Measurements from ENCODE around the gene LPP.

The LPP gene

DNA sequence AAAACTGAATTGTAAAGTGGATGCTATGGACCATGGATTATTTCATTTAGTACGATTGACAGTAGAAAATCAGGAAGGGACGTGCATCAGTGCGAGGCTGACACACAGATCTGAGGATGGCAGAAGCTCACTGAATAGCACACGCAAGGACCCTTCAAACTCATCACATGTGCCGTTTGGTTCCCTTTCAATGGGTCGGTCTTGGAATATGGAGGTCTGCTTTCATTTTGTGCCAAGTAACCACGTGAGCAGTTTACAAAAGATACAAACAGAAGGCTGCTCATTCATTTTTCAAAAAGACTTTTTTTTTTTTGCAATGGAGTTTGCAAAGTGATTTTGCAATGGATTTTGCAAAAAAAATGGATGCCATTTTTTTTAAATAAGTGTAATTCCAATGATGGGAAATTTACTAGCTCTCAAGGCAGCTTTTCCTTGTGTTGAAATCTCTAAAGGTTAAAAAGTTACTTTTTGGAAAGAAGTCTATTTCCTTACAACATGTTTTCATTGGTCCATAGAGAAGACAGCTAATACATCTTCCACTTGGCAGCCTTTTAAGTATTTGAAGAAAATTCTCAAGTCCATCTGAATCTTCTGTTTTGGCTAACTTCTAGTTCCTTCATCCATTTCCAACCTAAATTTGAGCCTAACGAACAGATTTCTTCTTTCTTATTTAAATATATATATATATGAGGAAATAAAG is 625.5 kb downstream of the LPP start:
- Histone ChIP-seq H3K4me1 (ENCODE audit: control insufficient read depth, insufficient read depth, low read length) (peaks cover 11% of the 10 kb centered on the region; the same call in 1 of the 2 replicates), H3K9ac (ENCODE audit: low read length) (no peak overlapping the region), H3K27me3 (ENCODE audit: control insufficient read depth, insufficient read depth, low read length) (no peaks in the 10 kb centered on the region)

DNA sequence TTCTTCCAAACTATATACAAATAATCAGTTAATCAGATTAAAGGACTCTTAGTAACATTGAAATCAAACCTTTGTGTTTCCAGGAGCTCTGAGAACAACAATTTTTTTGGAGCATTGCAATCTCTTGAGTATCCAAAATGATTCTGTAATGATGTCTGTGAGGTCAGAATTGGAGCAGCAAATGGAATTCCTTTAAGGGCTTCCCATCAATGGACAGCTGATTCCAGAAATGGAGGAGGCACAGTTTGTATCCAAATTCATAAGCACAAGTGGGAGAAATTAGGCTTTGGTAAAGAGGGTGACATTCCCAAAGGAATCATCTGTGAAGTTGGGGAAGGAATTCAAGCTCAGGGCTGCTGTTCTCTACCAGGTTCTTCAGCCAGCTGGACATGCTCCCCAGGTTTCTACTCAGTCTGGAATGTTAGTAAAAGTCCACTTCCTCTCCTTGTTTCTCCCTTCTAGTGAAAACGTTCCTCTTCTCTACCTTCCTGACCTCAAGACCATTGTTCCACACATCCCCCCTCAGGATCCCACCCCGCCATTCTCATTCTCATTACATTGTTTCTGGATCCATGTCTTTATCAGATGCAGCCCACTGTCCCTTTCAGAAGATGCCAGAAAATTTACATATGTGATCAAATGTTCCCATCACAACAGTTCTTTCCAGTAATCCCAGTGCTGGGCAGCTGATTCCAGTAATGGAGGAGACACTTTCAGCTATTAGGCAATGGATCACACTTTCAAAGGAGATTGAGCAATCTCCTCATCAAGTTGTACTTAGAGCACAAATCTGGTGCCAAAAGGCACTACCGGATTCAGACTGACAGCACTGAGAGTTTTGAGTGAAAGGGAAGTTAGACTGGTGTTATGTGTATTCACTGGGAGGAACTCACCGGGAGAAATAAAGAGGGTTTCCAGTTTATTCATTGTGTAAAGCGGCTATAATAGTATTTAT is 626.5 kb downstream of the LPP start:
- Histone ChIP-seq H3K9ac (ENCODE audit: low read length) (no peak overlapping the region), H3K9me3 (ENCODE audit: control insufficient read depth, insufficient read depth, low read depth, low read length) (no peaks in the 10 kb centered on the region), H3K27ac (ENCODE audit: low read depth, low read length) (no peak overlapping the region), H3K4me1 (ENCODE audit: control insufficient read depth, insufficient read depth, low read length) (peaks cover 11% of the 10 kb centered on the region; the same call in 1 of the 2 replicates), H3K27me3 (ENCODE audit: control insufficient read depth, insufficient read depth, low read length) (no peaks in the 10 kb centered on the region), H3K4me3 (ENCODE audit: low read depth, low read length) (no peak overlapping the region), H3K36me3 (ENCODE audit: control insufficient read depth, insufficient read depth, low read length) (no peaks in the 10 kb centered on the region)

More for the DNA sequence above, 625.5 kb downstream of the LPP start:
- Histone ChIP-seq H3K4me3 (ENCODE audit: low read depth, low read length) (no peak overlapping the region), H3K36me3 (ENCODE audit: control insufficient read depth, insufficient read depth, low read length) (no peaks in the 10 kb centered on the region), H3K27ac (ENCODE audit: low read depth, low read length) (no peak overlapping the region), H3K9me3 (ENCODE audit: control insufficient read depth, insufficient read depth, low read depth, low read length) (no peaks in the 10 kb centered on the region)

DNA sequence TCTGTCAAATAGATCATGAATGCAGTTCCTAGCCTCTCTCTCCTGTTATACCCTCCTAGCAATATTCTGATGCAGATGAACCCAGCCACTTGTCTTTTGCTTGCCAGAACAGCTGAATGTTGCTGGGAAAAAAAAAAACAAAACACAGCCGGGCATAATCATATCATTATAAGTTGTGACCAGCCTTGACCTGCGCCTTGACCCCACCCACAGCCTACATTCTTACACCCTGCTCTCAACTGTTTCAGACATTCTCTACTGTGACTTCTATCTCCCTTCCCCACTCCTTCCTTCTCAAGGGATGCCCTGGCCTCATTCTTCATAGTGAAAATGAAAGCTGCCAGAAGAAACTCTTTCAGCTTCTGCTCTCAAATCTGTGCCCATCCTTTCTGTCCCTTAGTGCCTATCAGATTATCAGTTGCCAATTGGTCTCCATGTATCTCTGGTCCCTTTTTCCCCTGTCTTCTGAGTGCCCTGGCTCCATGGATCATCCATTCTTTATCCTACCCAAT is 628.7 kb downstream of the LPP start:
- Histone ChIP-seq H3K27ac (ENCODE audit: low read depth, low read length) (no peak overlapping the region), H3K36me3 (ENCODE audit: control insufficient read depth, insufficient read depth, low read length) (no peaks in the 10 kb centered on the region), H3K4me3 (ENCODE audit: low read depth, low read length) (no peak overlapping the region), H3K9me3 (ENCODE audit: control insufficient read depth, insufficient read depth, low read depth, low read length) (no peaks in the 10 kb centered on the region), H3K4me1 (ENCODE audit: control insufficient read depth, insufficient read depth, low read length) (peaks cover 5% of the 10 kb centered on the region; the same call in 1 of the 2 replicates), H3K27me3 (ENCODE audit: control insufficient read depth, insufficient read depth, low read length) (no peaks in the 10 kb centered on the region), H3K9ac (ENCODE audit: low read length) (no peak overlapping the region)

DNA sequence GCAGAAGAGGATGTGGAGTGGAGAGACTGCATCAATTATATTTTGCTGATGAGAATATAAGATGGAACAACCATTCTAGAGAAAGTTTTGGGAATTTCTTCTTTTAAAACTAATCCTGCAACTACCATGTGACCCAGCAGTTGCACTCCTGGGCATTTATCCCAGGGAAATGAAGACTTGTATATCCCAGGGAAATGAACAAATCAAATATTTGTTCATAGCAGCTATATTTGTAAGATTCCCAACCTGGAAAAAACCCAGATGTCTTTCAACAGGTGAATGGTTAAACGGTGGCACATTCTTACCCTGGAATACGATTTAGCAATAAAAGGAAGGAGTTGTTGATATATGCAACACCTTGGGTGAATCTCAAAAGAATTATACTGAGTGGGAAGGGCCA is 632.5 kb downstream of the LPP start:
- Histone ChIP-seq H3K9me3 (ENCODE audit: control insufficient read depth, insufficient read depth, low read depth, low read length) (no peaks in the 10 kb centered on the region), H3K9ac (ENCODE audit: low read length) (no peak overlapping the region), H3K4me1 (ENCODE audit: control insufficient read depth, insufficient read depth, low read length) (no peaks in the 10 kb centered on the region), H3K27me3 (ENCODE audit: control insufficient read depth, insufficient read depth, low read length) (no peaks in the 10 kb centered on the region), H3K36me3 (ENCODE audit: control insufficient read depth, insufficient read depth, low read length) (no peaks in the 10 kb centered on the region), H3K4me3 (ENCODE audit: low read depth, low read length) (no peak overlapping the region), H3K27ac (ENCODE audit: low read depth, low read length) (no peak overlapping the region)

DNA sequence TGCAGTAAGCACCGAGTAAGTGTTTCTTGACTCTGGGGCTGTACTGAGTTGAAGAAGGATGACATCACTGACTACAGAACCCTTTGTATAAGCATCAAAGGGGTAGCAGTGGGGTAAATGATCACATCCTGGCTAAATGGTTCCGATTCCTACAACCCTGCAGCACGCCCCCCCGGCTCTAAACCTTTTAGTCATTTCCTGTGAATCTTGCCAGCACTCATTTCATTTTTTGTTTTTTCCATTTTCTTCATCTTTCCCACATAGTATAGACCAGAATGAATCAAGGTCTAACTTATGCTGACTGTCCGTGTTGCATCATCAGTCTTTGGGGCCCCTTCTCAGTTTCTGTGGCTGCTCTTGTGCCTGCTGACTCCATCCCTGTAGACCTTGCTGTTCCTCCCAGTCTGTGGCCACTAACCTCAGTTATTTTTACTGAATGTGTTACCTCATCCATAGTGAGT is 634.7 kb downstream of the LPP start:
- Histone ChIP-seq H3K9me3 (ENCODE audit: control insufficient read depth, insufficient read depth, low read depth, low read length) (no peaks in the 10 kb centered on the region), H3K27ac (ENCODE audit: low read depth, low read length) (no peak overlapping the region), H3K27me3 (ENCODE audit: control insufficient read depth, insufficient read depth, low read length) (no peaks in the 10 kb centered on the region), H3K4me1 (ENCODE audit: control insufficient read depth, insufficient read depth, low read length) (no peaks in the 10 kb centered on the region; the same call in 1 of the 2 replicates), H3K4me3 (ENCODE audit: low read depth, low read length) (no peak overlapping the region), H3K9ac (ENCODE audit: low read length) (no peak overlapping the region), H3K36me3 (ENCODE audit: control insufficient read depth, insufficient read depth, low read length) (no peaks in the 10 kb centered on the region)

DNA sequence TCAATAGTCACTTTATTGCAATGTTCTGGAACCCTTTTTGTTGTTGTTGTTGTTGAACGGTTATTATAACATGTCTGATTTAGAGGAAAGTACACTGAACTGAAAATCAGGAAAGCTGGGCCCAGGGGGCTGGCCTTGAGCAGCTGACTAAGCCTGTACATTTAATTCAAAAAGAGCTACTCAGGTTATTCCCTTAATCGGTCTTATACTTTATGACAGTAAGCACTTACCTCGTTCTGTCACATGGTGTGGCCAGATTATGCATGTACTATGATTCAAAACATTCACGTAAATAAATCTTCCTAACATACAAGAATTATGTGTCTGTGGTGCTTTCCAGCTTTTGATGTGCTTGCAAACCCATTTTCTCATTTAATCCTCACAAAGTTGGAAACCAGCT is 635.3 kb downstream of the LPP start:
- no peak overlapping the region for H3K27ac ChIP-seq (ENCODE audit: low read depth, low read length)

DNA sequence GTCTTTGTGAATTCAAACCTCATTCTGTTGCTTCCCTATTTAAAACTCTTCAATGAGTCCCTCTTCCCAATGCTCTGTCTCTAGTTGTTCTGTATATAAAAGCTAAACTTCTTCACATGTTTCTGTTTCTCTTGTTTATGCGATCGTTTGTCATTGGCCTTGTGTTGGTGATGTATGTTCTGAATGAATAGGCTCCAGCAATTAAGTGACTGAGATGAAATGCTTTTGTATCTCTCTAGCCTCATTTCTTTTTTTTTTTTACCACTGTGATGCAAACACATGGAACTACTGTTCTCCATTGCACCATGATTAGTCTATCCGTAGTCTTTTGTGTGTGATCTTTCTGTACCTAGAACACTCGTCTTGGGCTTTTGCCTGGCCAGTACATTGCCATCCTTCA is 637.4 kb downstream of the LPP start:
- H3K4me3 ChIP-seq (ENCODE audit: low read depth, low read length) = no peak overlapping the region
- H3K9me3 ChIP-seq (ENCODE audit: control insufficient read depth, insufficient read depth, low read depth, low read length) = no peaks in the 10 kb centered on the region
- no peaks in the 10 kb centered on the region; the same call in 1 of the 2 replicates for H3K4me1 ChIP-seq (ENCODE audit: control insufficient read depth, insufficient read depth, low read length)
- H3K27me3 ChIP-seq (ENCODE audit: control insufficient read depth, insufficient read depth, low read length) = no peaks in the 10 kb centered on the region
- no peaks in the 10 kb centered on the region for H3K36me3 ChIP-seq (ENCODE audit: control insufficient read depth, insufficient read depth, low read length)
- H3K9ac ChIP-seq (ENCODE audit: low read length) = no peak overlapping the region
- no peak overlapping the region for H3K27ac ChIP-seq (ENCODE audit: low read depth, low read length)

More for the DNA sequence above, 635.3 kb downstream of the LPP start:
- Histone ChIP-seq H3K27me3 (ENCODE audit: control insufficient read depth, insufficient read depth, low read length) (no peaks in the 10 kb centered on the region), H3K4me1 (ENCODE audit: control insufficient read depth, insufficient read depth, low read length) (no peaks in the 10 kb centered on the region; the same call in 1 of the 2 replicates), H3K36me3 (ENCODE audit: control insufficient read depth, insufficient read depth, low read length) (no peaks in the 10 kb centered on the region), H3K4me3 (ENCODE audit: low read depth, low read length) (no peak overlapping the region), H3K9me3 (ENCODE audit: control insufficient read depth, insufficient read depth, low read depth, low read length) (no peaks in the 10 kb centered on the region), H3K9ac (ENCODE audit: low read length) (no peak overlapping the region)

DNA sequence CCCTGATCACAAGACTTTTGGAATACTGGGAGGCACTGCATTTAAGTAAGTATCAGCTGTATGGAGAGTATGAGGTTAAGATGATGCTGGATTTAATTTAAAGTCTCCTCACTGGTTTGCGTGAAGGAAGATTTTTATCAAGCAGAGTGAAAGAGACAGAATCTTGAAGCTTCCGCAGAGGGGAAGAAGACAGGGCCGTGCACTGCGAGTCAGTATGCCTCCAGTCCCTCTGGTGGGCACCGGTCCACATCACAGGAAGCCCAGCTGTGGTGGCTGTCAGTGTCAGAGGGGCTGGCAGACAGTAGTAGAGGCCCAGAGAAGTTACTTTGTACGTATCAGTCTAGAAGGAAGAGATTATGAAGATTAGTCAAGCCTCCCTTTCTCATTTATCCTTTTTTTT is 638.8 kb downstream of the LPP start:
- Histone ChIP-seq H3K4me1 (ENCODE audit: control insufficient read depth, insufficient read depth, low read length) (peaks cover 7% of the 10 kb centered on the region), H3K9ac (ENCODE audit: low read length) (no peak overlapping the region), H3K9me3 (ENCODE audit: control insufficient read depth, insufficient read depth, low read depth, low read length) (no peaks in the 10 kb centered on the region), H3K27me3 (ENCODE audit: control insufficient read depth, insufficient read depth, low read length) (no peaks in the 10 kb centered on the region), H3K27ac (ENCODE audit: low read depth, low read length) (no peak overlapping the region), H3K4me3 (ENCODE audit: low read depth, low read length) (no peak overlapping the region), H3K36me3 (ENCODE audit: control insufficient read depth, insufficient read depth, low read length) (no peaks in the 10 kb centered on the region)

DNA sequence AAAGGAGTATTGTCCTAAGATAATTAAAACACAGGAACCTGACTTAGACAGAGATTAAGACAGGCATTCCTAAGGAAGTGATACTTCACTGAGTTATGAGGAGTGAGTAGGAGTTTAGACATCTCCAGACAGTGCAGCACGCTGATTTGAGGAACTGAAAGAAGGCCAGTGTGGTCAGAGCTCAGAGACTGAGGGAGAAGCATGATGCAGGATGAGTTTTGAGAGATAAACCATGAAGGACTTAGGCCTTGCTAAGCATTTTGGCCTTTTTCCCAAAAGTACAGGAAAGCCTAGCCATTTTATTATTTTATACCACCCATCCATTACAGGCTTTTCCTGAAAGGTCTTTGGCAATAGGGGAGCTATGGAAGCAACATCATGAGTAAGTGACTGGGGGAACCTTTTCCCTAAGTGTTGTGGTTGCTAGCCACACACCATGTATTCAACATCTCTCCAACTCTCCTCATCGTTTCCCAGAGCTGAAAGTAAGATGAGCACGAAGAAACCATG is 642.2 kb downstream of the LPP start:
- H3K27ac ChIP-seq (ENCODE audit: low read depth, low read length) = no peak overlapping the region
- H3K4me3 ChIP-seq (ENCODE audit: low read depth, low read length) = no peak overlapping the region
- H3K4me1 ChIP-seq (ENCODE audit: control insufficient read depth, insufficient read depth, low read length) = peaks cover 7% of the 10 kb centered on the region
- no peaks in the 10 kb centered on the region for H3K9me3 ChIP-seq (ENCODE audit: control insufficient read depth, insufficient read depth, low read depth, low read length)
- H3K36me3 ChIP-seq (ENCODE audit: control insufficient read depth, insufficient read depth, low read length) = no peaks in the 10 kb centered on the region
- no peaks in the 10 kb centered on the region for H3K27me3 ChIP-seq (ENCODE audit: control insufficient read depth, insufficient read depth, low read length)
- no peak overlapping the region for H3K9ac ChIP-seq (ENCODE audit: low read length)

DNA sequence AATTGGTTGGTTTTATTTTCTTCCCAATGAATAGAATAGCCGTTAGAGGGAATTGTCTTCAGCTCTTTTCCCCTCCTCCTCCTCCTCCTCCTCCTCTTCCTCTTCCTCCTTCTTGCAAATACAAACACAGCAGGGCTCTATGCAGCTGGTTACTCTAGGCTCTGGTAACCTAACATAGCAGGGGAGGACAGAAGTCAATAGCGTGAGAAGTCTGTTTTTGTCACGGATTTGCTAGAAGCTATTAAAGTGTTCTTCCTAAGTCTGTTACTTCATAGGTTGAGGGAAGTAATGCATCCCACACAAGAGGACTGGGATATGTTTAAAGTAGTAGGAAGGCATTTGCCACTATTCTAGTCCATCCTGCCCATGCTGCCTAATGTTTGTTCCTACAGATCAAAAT is 643.1 kb downstream of the LPP start:
- no peaks in the 10 kb centered on the region for H3K36me3 ChIP-seq (ENCODE audit: control insufficient read depth, insufficient read depth, low read length)
- no peaks in the 10 kb centered on the region for H3K9me3 ChIP-seq (ENCODE audit: control insufficient read depth, insufficient read depth, low read depth, low read length)
- peaks cover 7% of the 10 kb centered on the region for H3K4me1 ChIP-seq (ENCODE audit: control insufficient read depth, insufficient read depth, low read length)
- H3K27me3 ChIP-seq (ENCODE audit: control insufficient read depth, insufficient read depth, low read length) = no peaks in the 10 kb centered on the region
- no peak overlapping the region for H3K27ac ChIP-seq (ENCODE audit: low read depth, low read length)
- no peak overlapping the region for H3K9ac ChIP-seq (ENCODE audit: low read length)
- H3K4me3 ChIP-seq (ENCODE audit: low read depth, low read length) = no peak overlapping the region
